OCI-LY3 (cell line): Measurements from ENCODE around the gene RHBDD2.
"Not testable (repeated sequence)": the region's sequence is repeated elsewhere in the genome, so short reads cannot be mapped to it uniquely, and the experiment has no call there.

Source experiments
- H2AFZ ChIP-seq: fragments of 200-600, 300-600 bp; shearing (Covaris generic); 2 replicates; pipeline ENCODE4 v1.6.0; 2014; ENCODE audit warnings: antibody characterized with exemption, low read depth, low read length
- H3K27ac ChIP-seq: fragments of 200-600, 300-600 bp; sonication (generic); 2 replicates; pipeline ENCODE4 v1.5.1; 2014; ENCODE audit warnings: mild to moderate bottlenecking, low read length, moderate library complexity, mixed read lengths
- H3K27me3 ChIP-seq: fragments of 200-600, 300-600 bp; sonication (generic); 2 replicates; pipeline ENCODE4 v1.6.1; 2014; ENCODE audit warnings: low read depth, low read length, mixed read lengths
- H3K36me3 ChIP-seq: fragments of 200-600, 300-600 bp; sonication (generic); replicated peaks from 2 replicates; pipeline ENCODE3; 2014; ENCODE audit warnings: low read depth, low read length, mixed read lengths
- H3K4me1 ChIP-seq: fragments of 300-600, 200-600 bp; sonication (generic); 2 replicates; pipeline ENCODE4 v1.6.1; 2014; ENCODE audit warnings: low read length, mixed read lengths
- H3K4me2 ChIP-seq: fragments of 200-600, 300-600 bp; sonication (generic); 2 replicates; pipeline ENCODE4 v1.6.1; 2014; ENCODE audit warnings: low read length, mixed read lengths
- H3K4me3 ChIP-seq: fragments of 300-600, 200-600 bp; sonication (generic); 2 replicates; pipeline ENCODE4 v1.5.1; 2014; ENCODE audit warnings: antibody characterized with exemption, mild to moderate bottlenecking, low read length, moderate library complexity
- H3K79me2 ChIP-seq: fragments of 300-600, 200-600 bp; shearing (Covaris generic); 2 replicates; pipeline ENCODE4 v1.6.1; 2014; ENCODE audit warnings: mild to moderate bottlenecking, low read length, mixed read lengths
- H3K9ac ChIP-seq: fragments of 300-600, 200-600 bp; shearing (Covaris generic); 2 replicates; pipeline ENCODE4 v1.6.0; 2014; ENCODE audit warnings: mild to moderate bottlenecking, low read length, moderate library complexity
- H3K9me3 ChIP-seq: fragments of 200-600, 300-600 bp; shearing (Covaris generic); 2 replicates; pipeline ENCODE4 v1.6.1; 2014; ENCODE audit warnings: low read length, mixed read lengths; ENCODE audit not compliant: insufficient read depth
- H4K20me1 ChIP-seq: fragments of 200-600, 300-600 bp; sonication (generic); 2 replicates; pipeline ENCODE4 v1.6.1; 2016; ENCODE audit warnings: low read length, mixed read lengths; ENCODE audit not compliant: insufficient read depth
- CTCF ChIP-seq: fragments of 200-600, 300-600 bp; sonication (generic); IDR thresholded peaks from 2 replicates; pipeline ENCODE4 v1.5.1; 2014; ENCODE audit warnings: antibody characterized with exemption, low read length, low read depth
- EZH2phosphoT487 ChIP-seq: fragments of 200-600 bp; shearing (Covaris generic); IDR thresholded peaks from 2 replicates; pipeline ENCODE4 v1.6.1; 2018; ENCODE audit warnings: antibody characterized with exemption, mixed run types, low read depth

Gene RHBDD2

GRCh38 chr7:75850235-75850634, 28.6 kb upstream of the RHBDD2 start:
- TF ChIP-seq EZH2phosphoT487 = no peak
- TF ChIP-seq CTCF = no peak
- Histone ChIP-seq H3K4me3 (no peak overlapping the region), H3K4me1 (no peaks in the 10 kb centered on the region), H3K36me3 (no peaks in the 10 kb centered on the region), H4K20me1 (no peaks in the 10 kb centered on the region), H3K4me2 (no peak overlapping the region), H3K9ac (no peak overlapping the region), H3K79me2 (no peaks in the 10 kb centered on the region), H2AFZ (no peak overlapping the region), H3K27ac (no peak overlapping the region), H3K9me3 (no peaks in the 10 kb centered on the region), H3K27me3 (no peaks in the 10 kb centered on the region)

- Histone ChIP-seq H3K79me2 (no peaks in the 10 kb centered on the region), H3K4me2 (no peak overlapping the region), H2AFZ (no peak overlapping the region), H3K4me1 (no peaks in the 10 kb centered on the region), H3K27me3 (no peaks in the 10 kb centered on the region), H3K36me3 (no peaks in the 10 kb centered on the region), H3K9me3 (no peaks in the 10 kb centered on the region), H3K27ac (no peak overlapping the region), H4K20me1 (no peaks in the 10 kb centered on the region), H3K4me3 (no peak overlapping the region), H3K9ac (no peak overlapping the region)
- TF ChIP-seq CTCF = no peak
- TF ChIP-seq EZH2phosphoT487 = no peak
These were observed 24.6 kb upstream of the RHBDD2 start for GRCh38 chr7:75854233-75854632.

- not testable (repeated sequence) for H3K4me3 ChIP-seq, H3K9me3 ChIP-seq, H2AFZ ChIP-seq, H3K4me1 ChIP-seq, H3K27ac ChIP-seq, H3K79me2 ChIP-seq, H4K20me1 ChIP-seq, H3K27me3 ChIP-seq, H3K36me3 ChIP-seq, H3K9ac ChIP-seq, H3K4me2 ChIP-seq
These were observed 24.0 kb upstream of the RHBDD2 start for GRCh38 chr7:75854813-75855345.

GRCh38 chr7:75856536-75856935, 22.3 kb upstream of the RHBDD2 start:
- H3K79me2 ChIP-seq = no peaks in the 10 kb centered on the region
- no peak overlapping the region for H3K9ac ChIP-seq
- H2AFZ ChIP-seq = no peak overlapping the region
- no peaks in the 10 kb centered on the region for H3K36me3 ChIP-seq
- H3K4me3 ChIP-seq = no peak overlapping the region
- no peaks in the 10 kb centered on the region for H3K4me1 ChIP-seq
- H3K9me3 ChIP-seq = no peaks in the 10 kb centered on the region
- no peak for TF ChIP-seq CTCF
- TF ChIP-seq EZH2phosphoT487 = no peak
- H3K27ac ChIP-seq = no peak overlapping the region
- H4K20me1 ChIP-seq = no peaks in the 10 kb centered on the region
- H3K4me2 ChIP-seq = no peak overlapping the region
- no peaks in the 10 kb centered on the region for H3K27me3 ChIP-seq

- Histone ChIP-seq H3K36me3 (no peaks in the 10 kb centered on the region), H3K4me3 (no peak overlapping the region), H3K27ac (no peak overlapping the region), H3K9ac (no peak overlapping the region), H2AFZ (no peak overlapping the region), H4K20me1 (no peaks in the 10 kb centered on the region), H3K27me3 (no peaks in the 10 kb centered on the region), H3K4me1 (no peaks in the 10 kb centered on the region), H3K4me2 (no peak overlapping the region), H3K79me2 (no peaks in the 10 kb centered on the region), H3K9me3 (no peaks in the 10 kb centered on the region)
- TF ChIP-seq EZH2phosphoT487 (no peak), CTCF (no peak)
These were observed 20.4 kb upstream of the RHBDD2 start for GRCh38 chr7:75858410-75858809.
